PC-9 (cell line): ENCODE data around the gene USP2. TPM values are rescaled to one million over a fixed set of nuclear protein-coding genes. Genes with fewer than 3 reads are reported as not detected.

Experiments
- BruUV-seq: library from RNA; stranded (reverse); fragments of 400-500 nt; replicated peaks from 2 replicates; lab custom pipeline; 2021; lab: Mats Ljungman, UMichigan
- CTCF ChIA-PET: fragments of 300-600 bp; sonication (Branson Sonifier 250); formaldehyde crosslinking; loops from one replicate; lab custom pipeline; 2022; ENCODE audit warnings: antibody characterized with exemption; lab: Charles Lee
- POLR2A ChIA-PET: fragments of 300-600 bp; sonication (Branson Sonifier 250); formaldehyde crosslinking; loops from one replicate; lab custom pipeline; 2022; ENCODE audit warnings: antibody characterized with exemption; ENCODE audit not compliant: unreplicated experiment; lab: Charles Lee
- DNase-seq, 2 experiments: peaks; one replicate each; pipeline versions ENCODE4 v3.0.0 to v3.0.0-alpha.2; 2015 to 2022; ENCODE audit warnings: mixed read lengths in 1 of 2
- H2AFZ ChIP-seq: fragments of 200-600 bp; sonication (generic); 2 replicates; pipeline ENCODE4 v1.8.1; 2017; ENCODE audit warnings: antibody characterized with exemption
- H3F3A ChIP-seq: fragments of 200-600 bp; sonication (generic); 2 replicates; pipeline ENCODE4 v1.8.1; 2017; ENCODE audit warnings: antibody characterized with exemption, mild to moderate bottlenecking, low read depth; ENCODE audit not compliant: insufficient read depth
- H3K27ac ChIP-seq: fragments of 200-600 bp; sonication (generic); 2 replicates; pipeline ENCODE4 v1.6.1; 2016; ENCODE audit warnings: mixed run types
- H3K27me3 ChIP-seq: fragments of 200-600 bp; sonication (generic); 2 replicates; pipeline ENCODE4 v1.6.1; 2016; ENCODE audit warnings: low read depth, mixed run types; ENCODE audit not compliant: insufficient read depth
- H3K36me3 ChIP-seq: fragments of 200-600 bp; sonication (generic); 2 replicates; pipeline ENCODE4 v1.6.1; 2016; ENCODE audit warnings: low read depth, mixed run types
- H3K4me1 ChIP-seq: fragments of 200-600 bp; sonication (generic); replicated peaks from 2 replicates; pipeline ENCODE4 v1.6.1; 2016; ENCODE audit warnings: mixed run types; ENCODE audit not compliant: insufficient read depth
- H3K4me2 ChIP-seq: fragments of 200-600 bp; sonication (generic); 2 replicates; pipeline ENCODE4 v1.6.1; 2017; ENCODE audit warnings: mixed run types
- H3K4me3 ChIP-seq: fragments of 200-600 bp; sonication (generic); 2 replicates; pipeline ENCODE4 v1.6.1; 2016; ENCODE audit warnings: mixed run types
- H3K79me2 ChIP-seq: fragments of 200-600 bp; sonication (generic); 2 replicates; pipeline ENCODE4 v1.6.1; 2017; ENCODE audit warnings: low read depth, mixed run types
- H3K9me2 ChIP-seq: fragments of 200-600 bp; sonication (generic); 2 replicates; pipeline ENCODE4 v1.8.1; 2017; ENCODE audit warnings: mild to moderate bottlenecking; ENCODE audit not compliant: insufficient read depth
- H3K9me3 ChIP-seq: fragments of 200-600 bp; sonication (generic); 2 replicates; pipeline ENCODE4 v1.8.1; 2016; ENCODE audit warnings: low read depth; ENCODE audit not compliant: insufficient read depth
- H4K20me1 ChIP-seq: fragments of 200-600 bp; sonication (generic); 2 replicates; pipeline ENCODE4 v1.8.1; 2017; ENCODE audit not compliant: insufficient read depth
- EZH2 ChIP-seq: fragments of 200-600 bp; sonication (generic); IDR thresholded peaks from 2 replicates; pipeline ENCODE4 v1.8.0; 2017; ENCODE audit warnings: antibody characterized with exemption, low read depth
- intact Hi-C: fragments of 100-400 bp; cut with micrococcal nuclease; formaldehyde crosslinking; loops from one replicate; pipeline ENCODE4 v1.10.0; 2022; ENCODE audit not compliant: unreplicated experiment
- total RNA-seq: library from RNA; stranded (reverse); gene quantifications from 2 replicates; pipeline ENCODE4 v1.2.3, GENCODE V29; 2021
- TF ChIP-seq, protein P1 (sequence below): fragments of 200-600 bp; sonication (generic); conservative IDR thresholded peaks from 2 replicates; pipeline ENCODE4 v1.6.1; 2017; ENCODE audit warnings: mixed run types, antibody characterized with exemption, mild to moderate bottlenecking, moderate library complexity

USP2 gene
- total RNA-seq, 1 experiment from 2014 or later = 2.1 TPM

DNA sequence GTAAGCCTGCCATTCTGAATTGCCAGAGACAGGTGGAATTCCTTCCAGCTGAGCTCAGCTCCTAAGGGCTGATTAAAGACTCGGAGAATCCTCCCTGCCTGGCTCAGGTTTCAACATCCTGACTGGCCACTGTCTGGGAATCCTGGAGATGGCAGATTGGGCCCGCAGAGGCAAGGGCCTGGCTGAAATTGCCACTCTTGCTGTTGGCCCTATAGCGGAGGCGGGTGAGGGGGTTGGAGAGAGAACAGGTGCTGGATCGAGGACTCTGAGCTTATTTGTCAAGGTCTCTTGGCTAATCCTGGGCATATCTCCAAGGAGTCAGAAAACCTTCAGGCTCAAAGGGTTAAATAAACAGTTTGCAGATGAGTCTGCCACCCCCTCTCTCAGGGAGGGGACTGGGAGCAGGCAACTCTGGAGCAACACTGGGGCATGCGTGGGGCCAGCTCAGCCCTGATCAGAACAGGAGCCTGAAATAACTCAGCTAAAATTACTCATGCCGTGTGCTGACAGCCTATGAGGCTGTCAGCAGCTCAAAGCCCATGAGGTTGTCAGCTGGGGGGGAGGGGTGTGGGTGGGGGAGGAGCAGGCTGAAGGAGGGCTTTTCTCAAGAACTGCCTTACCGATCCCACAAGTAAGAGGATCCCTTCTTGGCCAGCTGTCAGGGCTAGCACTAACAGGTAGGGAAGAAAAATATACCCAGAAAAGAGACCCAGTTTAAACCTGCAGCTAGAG lies 20.3 kb downstream of the USP2 start:
- CTCF ChIA-PET = interaction anchor here (0.6 to 1.4 kb wide), 6 partner anchors 9 to 656 kb away, joined by 3 to 6 read pairs (median 3); no protein-coding TSS in a partner anchor
- Histone ChIP-seq H3F3A (peaks cover 27% of the 10 kb centered on the region), H3K27ac (peak overlapping the region; percentile 90), H3K36me3 (no peaks in the 10 kb centered on the region), H3K4me3 (peak overlapping the region; percentile 1; the same call in 1 of the 2 replicates), H3K9me3 (no peaks in the 10 kb centered on the region), H3K27me3 (no peaks in the 10 kb centered on the region), H3K4me2 (peak overlapping the region; percentile 52), H3K9me2 (no peaks in the 10 kb centered on the region), H3K79me2 (no peaks in the 10 kb centered on the region), H4K20me1 (no peaks in the 10 kb centered on the region), H2AFZ (0 out of 2 replicates have a peak overlapping the region, but pooled peaks have one; percentile 18), H3K4me1 (peaks cover 37% of the 10 kb centered on the region)
- POLR2A ChIA-PET = interaction anchor here (0.5 kb wide), 1 partner anchor 24 kb away, joined by 4 read pairs; no protein-coding TSS in a partner anchor
- intact Hi-C loops = loop anchor here (10.0 kb wide), 1 partner anchor 764 kb away; no protein-coding TSS in a partner anchor
- BruUV-seq = no TSS peak
- peak; percentile 80 to 93 for DNase-seq
- TF ChIP-seq, protein P1, sequence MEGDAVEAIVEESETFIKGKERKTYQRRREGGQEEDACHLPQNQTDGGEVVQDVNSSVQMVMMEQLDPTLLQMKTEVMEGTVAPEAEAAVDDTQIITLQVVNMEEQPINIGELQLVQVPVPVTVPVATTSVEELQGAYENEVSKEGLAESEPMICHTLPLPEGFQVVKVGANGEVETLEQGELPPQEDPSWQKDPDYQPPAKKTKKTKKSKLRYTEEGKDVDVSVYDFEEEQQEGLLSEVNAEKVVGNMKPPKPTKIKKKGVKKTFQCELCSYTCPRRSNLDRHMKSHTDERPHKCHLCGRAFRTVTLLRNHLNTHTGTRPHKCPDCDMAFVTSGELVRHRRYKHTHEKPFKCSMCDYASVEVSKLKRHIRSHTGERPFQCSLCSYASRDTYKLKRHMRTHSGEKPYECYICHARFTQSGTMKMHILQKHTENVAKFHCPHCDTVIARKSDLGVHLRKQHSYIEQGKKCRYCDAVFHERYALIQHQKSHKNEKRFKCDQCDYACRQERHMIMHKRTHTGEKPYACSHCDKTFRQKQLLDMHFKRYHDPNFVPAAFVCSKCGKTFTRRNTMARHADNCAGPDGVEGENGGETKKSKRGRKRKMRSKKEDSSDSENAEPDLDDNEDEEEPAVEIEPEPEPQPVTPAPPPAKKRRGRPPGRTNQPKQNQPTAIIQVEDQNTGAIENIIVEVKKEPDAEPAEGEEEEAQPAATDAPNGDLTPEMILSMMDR = no peak
- TF ChIP-seq EZH2 = no peak

DNA sequence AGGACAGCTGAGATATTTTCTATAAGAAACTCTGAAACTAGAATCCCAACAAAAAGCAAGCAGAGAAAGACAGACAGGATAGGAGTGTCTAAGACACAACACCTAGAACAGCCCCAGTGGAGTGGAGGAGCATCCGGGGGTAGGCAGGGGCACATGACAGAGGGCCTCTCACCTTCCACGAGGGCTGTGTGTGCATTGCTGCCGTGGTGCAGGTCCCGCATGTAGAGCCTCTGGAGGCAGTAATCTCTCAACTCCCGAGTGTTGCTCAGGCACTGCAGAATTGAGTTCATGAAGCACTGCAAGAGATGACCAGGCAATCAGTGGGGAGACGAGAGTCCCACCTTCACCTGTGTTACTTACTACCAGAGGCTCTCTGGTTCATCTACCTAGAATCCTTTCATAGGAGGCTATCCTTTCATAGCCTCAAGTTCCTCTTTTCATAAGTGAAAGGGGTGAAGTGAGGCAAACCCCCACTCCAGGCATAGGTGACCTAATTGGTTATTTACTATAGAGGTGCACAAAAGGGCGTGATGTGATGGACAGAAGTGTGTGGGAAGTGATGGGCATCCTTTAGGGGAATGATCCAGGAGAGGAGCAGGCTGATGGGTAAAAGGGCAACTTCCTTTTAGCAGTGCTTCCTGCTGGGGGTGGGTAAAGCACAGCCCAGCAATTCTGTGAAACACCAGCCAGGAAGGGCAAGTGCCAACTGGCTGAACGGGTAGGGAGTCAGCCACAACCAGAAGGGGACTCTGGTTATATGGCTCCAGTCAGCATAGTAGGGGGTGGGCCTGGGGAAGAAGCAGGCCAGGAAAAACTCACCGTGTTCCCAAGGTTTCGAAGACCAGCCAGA lies 21.9 kb downstream of the USP2 start:
- Histone ChIP-seq H3K4me2 (no peak overlapping the region), H3K27me3 (no peaks in the 10 kb centered on the region)

More for the DNA sequence above, 21.9 kb downstream of the USP2 start:
- no TSS peak for BruUV-seq
- Histone ChIP-seq H3K9me2 (no peaks in the 10 kb centered on the region), H3K36me3 (no peaks in the 10 kb centered on the region), H3F3A (peaks cover 27% of the 10 kb centered on the region), H3K79me2 (no peaks in the 10 kb centered on the region), H4K20me1 (no peaks in the 10 kb centered on the region), H3K4me1 (peaks cover 36% of the 10 kb centered on the region), H3K27ac (0 out of 2 replicates have a peak overlapping the region, but pooled peaks have one; percentile 90), H3K4me3 (no peak overlapping the region), H2AFZ (no peak overlapping the region), H3K9me3 (no peaks in the 10 kb centered on the region)
- ChIA-PET POLR2A (no interaction called here), CTCF (no interaction called here)
- intact Hi-C loops = loop anchor here (10.0 kb wide), 1 partner anchor 765 kb away; no protein-coding TSS in a partner anchor
- DNase-seq = no peak
- TF ChIP-seq, protein P1 = no peak
- no peak for TF ChIP-seq EZH2
